Activated CD8-positive, alpha-beta memory T cell treated with anti-CD3 and anti-CD28 coated beads for 24 hours (primary cell): ENCODE data around the gene FIP1L1.
"Not testable (repeated sequence)": the region's sequence is repeated elsewhere in the genome, so short reads cannot be mapped to it uniquely, and the experiment has no call there.

Source experiments
- DNase-seq: peaks from one replicate; pipeline ENCODE4 v3.0.0-alpha.2; 2020

The FIP1L1 gene, protein sequence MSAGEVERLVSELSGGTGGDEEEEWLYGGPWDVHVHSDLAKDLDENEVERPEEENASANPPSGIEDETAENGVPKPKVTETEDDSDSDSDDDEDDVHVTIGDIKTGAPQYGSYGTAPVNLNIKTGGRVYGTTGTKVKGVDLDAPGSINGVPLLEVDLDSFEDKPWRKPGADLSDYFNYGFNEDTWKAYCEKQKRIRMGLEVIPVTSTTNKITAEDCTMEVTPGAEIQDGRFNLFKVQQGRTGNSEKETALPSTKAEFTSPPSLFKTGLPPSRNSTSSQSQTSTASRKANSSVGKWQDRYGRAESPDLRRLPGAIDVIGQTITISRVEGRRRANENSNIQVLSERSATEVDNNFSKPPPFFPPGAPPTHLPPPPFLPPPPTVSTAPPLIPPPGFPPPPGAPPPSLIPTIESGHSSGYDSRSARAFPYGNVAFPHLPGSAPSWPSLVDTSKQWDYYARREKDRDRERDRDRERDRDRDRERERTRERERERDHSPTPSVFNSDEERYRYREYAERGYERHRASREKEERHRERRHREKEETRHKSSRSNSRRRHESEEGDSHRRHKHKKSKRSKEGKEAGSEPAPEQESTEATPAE

DNA sequence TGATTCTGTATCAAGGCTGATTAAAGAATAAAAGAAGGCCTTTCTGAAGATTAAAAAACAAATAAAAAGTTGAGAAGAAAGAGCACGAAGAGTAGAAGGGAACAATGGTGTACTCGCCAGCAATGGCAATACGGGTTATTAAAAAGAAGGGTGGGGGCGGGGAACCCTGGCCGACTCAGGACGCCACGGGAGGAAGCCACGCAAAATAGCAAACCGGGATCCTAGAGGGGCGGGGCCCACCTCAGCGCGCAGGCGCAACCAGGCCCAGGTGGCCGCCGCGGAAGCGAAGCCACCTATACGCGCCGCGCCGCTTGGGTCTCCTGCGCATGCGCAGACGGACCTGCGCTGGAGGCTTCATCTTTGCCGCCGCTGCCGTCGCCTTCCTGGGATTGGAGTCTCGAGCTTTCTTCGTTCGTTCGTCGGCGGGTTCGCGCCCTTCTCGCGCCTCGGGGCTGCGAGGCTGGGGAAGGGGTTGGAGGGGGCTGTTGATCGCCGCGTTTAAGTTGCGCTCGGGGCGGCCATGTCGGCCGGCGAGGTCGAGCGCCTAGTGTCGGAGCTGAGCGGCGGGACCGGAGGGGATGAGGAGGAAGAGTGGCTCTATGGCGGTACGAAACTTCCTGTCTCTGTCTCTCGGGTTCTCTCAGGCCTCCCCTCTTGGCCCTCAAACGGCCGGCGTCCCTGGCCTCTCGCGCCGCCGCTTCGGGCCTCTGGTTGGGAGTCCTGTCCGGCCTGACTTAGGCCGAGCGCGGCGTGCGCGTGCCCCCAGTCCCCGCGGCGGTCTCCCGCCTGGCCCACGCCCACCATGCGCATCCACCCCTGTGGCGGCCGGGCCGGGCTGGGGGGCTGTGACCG lies at the start of gene FIP1L1:
Gene FIP1L1 (plus strand): TSS at position 323 of the 852 bp plus-strand sequence. CDS start 198 bp downstream, at position 521.
- peak; percentile 98 for DNase-seq

DNA sequence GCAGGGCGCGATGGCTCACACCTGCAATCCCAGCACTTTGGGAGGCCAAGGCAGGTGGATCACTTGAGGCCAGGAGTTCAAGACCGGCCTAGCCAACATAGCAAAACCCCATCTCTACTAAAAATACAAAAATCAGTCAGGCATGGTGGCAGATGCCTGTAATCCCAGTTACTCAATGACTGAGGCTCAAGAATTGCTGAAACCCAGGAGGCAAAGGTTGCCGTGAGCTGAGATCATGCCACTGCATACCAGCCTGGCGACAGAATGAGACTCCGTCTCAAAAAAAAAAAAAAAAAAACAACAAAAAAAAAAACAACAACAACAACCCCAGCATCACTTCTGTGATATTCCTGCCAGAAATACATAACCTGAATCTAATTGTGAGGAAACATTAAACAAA lies 42.5 kb upstream of the FIP1L1 start:
- DNase-seq: not testable (repeated sequence)

DNA sequence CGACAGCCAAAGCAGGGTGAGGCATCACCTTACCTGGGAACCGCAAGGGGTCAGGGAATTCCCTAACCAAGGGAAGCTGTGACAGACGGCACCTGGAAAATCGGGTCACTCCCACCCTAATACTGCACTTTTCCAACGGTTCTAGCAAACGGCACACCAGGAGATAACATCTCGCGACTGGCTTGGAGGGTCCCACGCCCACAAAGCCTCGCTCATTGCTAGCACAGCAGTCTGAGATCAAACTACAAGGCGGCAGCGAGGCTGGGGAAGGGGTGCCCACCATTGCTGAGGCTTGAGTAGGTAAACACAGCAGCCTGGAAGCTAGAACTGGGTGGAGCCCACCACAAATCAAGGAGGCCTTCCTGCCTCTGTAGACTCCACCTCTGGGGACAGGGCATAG lies 37.3 kb upstream of the FIP1L1 start:
- not testable (repeated sequence) for DNase-seq

DNA sequence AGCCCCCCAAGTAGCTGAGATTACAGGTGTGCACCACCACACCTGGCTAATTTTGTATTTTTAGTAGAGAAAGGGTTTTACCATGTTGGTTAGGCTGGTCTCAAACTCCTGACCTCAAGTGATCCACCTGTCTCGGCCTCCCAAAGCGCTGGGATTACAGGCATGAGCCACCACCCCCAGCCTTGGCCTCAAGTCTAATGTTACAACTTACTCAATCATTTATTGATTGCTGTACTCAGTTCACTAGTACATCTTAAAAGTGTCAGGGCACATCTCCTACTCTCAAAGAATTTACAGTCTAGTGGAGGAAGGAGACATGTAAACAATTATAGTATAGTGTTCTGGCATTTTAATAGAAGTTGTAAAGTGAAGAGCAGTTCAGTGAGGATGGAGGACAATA lies 31.0 kb upstream of the FIP1L1 start:
- DNase-seq: not testable (repeated sequence)

DNA sequence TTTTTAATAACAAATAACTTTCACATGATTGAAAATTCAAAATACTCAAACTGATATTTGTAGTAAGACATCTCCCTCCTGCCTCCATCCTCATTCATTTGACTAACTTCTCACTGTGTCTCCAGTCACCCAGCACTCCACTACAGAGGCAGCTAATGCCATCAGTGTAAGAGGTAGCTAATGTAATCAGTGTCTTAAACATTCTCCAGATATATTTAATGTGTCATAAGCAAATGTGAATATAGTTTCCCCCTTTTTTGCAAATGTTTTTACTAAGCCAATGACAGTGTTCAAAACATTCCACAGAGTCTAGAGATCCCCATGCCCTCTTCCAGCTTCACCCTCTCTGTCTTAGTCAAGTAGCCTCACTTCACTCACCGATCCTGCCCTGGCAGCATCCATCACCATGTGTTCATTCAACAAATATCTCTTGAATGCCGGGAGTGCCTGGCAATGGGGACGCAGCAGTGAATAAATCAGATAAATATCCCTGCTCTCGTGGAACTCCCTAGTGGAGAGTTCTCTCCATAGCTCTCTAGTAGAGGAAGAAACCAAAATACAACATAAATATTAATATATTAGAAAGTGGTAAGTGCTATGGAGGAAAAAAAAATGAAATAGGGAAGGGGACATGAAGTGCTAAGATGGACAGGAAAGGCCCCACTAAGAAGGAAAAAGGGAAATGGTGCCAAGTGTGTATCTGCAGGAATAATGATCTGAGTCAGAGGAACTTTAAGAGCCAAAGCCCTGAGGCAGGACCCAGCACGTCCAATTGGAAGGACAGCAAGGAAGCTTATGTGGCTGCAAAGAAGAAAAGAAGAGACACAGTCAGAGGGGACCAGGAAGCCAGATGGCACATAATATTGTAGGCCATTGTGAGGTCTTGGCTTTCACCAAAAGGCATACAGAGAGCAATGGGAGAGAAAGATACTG lies 30.3 kb upstream of the FIP1L1 start:
- DNase-seq: no peak

DNA sequence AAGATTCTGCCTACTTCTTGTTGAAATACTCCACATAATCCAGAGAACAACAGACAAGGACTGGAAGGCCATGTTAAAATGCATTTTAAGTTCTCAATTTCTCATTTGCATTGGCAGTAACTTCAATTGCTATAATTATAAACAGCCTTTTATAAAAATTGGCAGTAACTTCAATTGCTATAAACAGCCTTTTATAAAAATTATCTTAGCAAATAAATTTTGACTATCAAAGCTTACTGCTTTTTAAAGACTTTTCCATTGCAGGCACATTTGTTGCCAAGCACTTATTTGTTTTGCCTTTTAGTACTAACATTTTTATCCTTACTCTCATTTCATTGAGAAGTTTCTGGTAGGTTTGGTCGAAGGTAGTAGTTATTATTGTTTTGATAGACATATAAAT lies 29.4 kb upstream of the FIP1L1 start:
- DNase-seq: no peak

DNA sequence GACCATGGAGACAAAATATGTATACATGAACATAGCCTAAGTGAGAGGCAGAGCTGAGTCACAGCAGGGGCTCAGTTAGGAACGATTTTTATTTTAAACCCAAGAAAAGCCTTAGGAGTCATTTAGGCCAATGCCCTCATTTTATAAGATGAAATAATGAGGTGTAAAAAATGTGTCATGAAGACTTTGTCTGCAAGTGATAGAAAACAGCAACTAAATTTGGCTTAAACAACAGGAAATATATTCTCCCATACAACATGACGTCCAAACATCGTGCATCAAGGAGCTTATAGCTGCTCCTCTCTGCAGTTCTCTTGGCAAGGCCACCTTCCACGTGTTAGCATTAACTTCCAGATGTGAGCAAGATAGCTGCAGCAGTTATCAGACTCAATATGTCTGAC lies 28.4 kb upstream of the FIP1L1 start:
- no peak for DNase-seq

DNA sequence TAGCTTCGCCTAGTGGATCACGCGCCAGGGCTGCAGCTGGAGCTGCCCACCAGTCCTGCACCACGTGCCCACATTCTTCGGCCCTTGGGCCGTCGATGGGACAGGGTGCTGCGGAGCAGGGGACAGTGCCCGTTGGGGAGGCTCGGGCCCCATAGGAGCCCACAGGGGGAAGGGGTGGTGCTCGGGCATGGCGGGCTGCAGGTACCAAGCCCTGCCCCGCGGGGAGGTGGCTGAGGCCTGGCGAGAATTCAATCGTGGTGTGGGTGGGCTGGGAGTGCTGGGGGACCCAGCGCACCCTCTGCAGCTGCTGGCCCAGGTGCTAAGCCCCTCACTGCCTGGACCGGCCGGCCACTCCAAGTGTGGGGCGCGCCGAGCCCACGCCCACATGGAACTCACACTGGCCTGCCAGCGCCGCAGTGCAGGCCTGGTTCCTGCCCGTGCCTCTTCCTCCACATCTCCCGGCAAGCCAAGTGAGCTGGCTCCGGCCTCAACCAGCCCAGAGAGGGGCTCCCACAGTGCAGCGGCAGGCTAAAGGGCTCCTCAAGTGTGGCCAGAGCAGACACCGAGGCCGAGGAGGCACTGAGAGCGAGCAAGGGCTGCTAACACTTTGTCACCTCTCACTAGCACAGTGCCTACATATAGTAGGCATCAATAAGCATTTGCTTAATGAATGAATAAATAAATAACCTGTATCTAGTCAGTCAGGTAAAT lies 23.3 kb upstream of the FIP1L1 start:
- no peak for DNase-seq

DNA sequence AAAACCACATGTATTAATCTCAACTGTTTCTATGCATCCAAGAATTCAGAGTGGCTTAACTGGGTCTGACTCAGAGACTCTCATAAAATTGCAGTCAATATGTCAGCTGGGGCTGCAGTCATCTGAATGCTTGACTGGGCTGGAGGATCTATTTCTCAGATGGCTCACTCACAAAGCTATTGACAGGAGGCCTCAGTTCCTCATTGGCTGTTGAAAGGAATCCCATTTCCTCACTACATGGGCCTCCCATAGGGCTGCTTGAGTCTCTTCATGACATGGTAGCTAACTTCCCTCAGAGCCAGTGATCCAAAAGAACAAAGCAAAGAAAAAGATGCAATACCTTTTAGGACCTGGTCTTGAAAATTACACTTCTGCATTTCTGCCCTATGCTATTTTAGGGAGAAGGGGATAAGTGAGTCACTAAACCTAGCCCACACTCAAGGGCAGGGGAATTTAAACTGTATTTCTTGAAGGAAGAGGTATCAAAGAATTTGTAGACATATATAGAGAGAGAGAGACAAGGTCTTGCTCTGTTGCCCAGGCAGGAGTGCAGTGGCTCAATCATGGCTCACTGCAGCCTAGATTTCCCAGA lies 21.4 kb upstream of the FIP1L1 start:
- no peak for DNase-seq

DNA sequence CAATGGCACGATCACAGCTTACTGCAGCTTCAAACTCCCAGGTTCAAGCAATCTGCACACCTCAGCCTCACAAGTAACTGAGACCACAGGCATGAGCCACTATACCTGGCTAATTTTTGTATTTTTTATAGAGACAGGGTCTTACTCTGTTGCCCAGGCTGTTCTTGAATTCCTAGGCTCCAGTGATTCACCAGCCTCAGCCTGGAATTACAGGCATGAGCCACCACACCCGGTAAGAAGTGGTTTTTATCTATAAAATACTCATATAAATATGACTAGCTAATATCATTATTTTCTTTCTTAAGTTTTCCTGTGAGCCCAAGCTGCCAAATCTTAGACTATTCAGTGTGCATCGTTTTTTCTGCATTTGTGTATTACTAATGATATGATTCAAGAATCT lies 16.0 kb upstream of the FIP1L1 start:
- no peak for DNase-seq

DNA sequence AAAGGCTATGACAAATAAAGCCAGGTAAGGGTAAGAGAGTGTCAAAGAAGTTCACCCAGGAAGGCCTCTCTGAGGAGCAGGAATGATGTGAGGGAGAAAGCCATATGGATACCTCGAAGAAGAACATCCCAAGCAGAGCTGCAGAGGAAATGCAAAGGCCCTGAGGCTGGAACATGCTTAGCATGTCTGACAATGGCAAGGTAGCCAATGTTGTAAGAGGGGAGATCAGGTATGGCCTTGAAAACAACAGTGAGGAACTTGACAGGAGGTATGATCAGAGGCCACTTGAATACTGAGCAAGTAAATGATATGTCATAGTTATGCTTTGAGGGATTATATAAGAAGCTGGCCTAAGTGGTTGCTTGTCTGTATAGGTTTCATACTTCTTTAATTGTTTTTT lies 15.3 kb upstream of the FIP1L1 start:
- no peak for DNase-seq

DNA sequence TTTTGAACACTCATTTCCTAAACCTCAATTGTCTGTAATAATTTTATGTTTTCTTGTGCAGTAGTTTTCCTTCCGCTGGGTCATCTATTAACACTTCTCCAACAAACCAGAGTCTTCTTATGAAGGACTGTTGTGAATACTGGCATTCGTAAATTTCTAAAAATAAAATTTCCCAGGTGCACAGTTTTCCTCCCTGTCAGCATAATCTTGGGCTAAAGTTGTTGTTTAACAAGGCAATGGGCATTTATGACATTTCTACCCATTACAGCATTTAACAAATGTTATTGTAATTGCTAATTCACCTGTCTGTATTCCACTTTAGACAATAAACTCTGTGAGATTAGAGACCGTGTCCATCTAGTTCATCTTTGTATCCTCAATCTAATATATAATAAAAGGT lies 12.8 kb upstream of the FIP1L1 start:
- no peak for DNase-seq

DNA sequence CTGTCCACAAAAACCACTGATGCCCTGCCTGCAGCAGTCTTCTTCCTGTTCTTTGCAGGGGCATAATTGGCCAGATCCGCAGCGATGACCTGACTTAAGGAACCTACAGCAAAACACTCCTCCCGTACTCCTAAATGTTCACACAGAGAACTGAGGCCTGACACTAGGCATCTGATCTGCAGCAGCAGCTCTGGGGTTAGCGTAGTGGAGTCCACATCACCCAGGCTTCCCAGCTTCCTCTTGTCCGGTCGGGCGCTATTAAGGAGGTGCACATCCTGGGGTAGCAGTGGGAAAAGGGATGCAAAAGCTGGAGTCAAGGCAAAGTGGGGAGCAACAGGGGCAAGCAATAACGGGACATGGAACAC lies 12.3 kb upstream of the FIP1L1 start:
- DNase-seq: no peak

DNA sequence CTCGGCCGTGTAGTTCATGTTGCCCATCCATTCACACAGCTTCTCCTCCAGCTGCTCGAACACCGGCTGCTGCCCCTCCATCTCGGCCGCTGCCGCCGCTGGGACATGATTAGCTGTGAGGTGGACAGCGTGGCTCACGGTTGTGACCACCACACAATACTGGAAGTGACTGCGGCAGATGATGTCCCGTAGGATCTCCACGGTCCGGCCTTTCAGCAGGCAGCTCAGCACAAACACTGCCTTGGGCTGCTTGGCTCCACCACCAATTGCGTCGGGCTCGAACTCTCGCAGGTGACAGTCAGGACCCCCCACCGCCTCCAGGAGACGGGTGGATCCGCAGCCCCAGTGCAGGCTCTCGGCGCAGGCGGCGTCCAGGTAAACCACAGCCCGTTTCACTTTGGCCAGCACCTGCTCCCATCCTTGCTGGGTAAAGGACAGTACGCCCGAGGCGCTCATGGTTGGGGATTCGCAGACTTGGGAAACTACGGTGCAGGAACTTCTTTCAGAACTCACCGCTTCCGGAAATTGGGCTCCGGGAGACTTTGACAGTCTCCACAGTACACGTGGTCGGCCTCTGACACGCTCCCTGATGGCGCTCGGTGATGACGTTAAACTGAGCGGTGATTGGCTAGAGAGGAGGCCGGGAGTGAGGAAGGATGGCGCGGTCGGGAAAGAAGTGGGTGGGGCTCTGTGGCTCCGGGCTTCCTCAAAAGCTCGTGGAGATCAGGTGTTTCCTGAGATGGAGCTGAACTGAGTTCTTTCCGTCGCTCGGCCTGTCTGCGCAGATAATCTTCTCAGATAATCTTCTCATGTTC lies 11.7 kb upstream of the FIP1L1 start, which contains the start of gene SCFD2:
Gene SCFD2 (minus strand): TSS at position 576 of the 815 bp plus-strand sequence.
- DNase-seq: peak; percentile 98

DNA sequence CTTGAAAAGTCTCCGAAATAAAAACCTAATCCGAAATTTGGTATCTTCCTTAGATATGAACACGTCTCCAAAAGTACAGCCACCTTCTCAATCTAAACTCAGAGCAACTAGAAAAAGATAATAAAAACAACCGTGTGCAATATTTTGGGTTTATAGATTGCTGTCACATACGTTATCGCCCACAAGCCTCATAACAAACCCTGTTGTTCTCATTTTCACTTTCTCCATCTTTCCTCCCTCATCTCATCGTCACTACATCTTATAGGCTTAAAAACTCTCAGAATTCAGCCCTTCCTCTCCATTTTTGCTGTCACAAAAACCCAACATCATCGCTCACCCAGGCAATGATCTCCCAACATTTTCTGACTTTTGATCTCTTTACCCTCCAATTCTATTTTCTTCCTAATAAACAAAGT lies 11.1 kb upstream of the FIP1L1 start:
- DNase-seq: no peak

DNA sequence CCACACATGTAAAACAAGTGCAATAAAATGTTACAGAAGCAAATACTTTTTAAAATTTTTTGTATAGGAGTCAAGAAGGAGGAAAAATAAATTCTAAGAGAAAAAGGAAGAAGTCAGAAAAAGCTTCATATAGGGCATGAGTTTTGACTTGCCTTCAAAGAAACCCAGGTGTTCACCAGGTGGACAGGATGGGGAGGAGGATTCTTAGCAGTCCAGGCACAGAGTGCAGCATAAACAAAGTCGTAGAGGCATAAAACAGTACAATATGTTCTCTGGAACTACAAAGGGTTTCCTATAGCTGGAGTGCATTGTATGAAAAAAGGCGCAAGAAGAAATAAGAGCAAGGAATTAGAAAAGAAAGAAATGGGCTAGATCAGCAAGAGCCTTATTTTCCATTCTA lies 9.7 kb upstream of the FIP1L1 start:
- DNase-seq: no peak

DNA sequence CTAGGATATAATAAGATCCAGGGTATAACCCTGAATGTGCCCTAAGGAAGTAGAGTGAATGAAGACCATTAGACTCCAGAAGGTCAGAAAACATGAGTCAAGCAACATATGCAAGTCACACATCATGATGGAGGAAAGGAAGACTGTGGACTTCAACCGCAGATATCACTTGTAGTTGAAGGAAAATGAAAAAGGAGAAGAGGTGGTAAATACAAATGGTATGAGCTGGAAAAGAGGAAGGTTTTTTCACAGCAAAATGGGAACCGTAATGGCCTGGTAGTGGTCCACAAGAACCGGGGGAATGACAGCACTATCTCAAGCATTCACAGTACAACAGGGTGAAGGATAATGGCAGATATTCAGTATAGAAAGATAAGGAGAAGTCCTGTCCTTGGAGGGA lies 6.4 kb upstream of the FIP1L1 start:
- DNase-seq: no peak

DNA sequence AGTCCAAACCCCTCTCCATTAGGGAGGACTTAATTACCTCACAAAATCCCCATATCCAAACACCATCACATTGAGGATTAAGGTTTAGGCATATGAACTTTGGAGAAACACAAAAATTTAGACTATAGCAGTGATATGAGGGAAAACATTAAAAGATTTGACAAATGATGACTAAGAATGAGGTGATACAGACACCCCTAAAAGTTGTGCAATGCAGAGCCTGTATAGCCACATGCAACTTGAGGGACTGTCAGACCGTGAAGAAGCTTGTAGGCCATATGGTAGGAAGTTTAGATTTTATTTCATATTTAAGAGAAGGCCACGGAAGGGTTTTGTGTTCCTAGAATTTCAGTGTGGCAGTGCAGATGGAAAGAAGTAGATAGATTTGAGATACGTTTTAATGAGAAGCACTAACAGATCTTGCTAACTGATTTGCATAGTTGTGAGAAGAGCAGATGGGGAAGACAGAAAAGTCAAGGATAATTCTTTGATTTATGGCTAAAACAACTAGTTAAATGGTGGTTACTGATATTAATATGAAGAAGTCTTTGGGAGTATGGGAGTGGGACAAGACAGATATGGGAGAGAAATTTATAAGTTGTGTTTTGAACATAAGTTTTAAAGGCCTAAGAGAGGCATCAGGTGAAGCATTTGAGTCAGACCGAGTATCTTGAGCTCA lies 5.5 kb upstream of the FIP1L1 start:
- DNase-seq: no peak

DNA sequence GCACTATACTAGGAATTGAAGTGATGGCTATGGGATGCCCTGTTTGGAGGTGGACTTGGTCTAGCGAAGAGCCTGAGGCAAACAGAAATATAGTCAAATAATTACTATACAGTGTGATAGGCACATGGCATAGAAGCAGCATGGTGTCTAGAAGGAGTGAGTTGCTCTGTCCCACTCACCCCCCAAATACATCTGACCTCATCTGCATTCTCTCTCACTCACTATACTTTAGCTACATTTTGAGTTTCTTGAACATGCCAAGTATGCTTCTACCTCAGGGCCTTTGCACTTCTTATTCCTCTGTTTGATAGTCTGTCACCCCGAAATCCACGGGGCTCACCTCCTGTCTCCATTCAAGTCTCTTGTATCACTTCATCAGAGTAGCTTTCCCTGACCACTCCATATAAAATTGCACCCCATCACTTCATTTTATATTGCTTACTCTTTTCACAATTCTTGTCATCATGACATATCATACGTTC lies 2.6 kb upstream of the FIP1L1 start:
- no peak for DNase-seq

DNA sequence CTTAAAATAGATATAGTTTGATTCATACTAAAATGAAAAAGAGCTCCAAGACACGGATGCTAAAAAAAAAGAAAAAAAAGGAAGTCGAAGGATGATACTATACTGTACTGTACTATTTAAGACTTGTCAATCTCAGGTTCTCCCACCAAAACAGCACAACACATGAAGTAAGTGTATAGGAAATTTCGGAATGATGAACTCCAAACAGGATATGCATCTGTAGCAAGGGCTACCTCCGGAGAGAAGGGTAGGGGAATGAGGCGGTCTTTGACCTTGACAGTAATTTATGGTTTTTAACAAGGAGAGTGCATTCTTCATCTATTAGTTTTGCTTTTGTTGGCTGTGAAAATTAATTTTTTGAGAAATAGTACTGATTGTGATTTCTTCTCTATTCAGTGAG lies 541 bp upstream of the FIP1L1 start:
- DNase-seq: no peak
